Measurements from ENCODE around the gene FNIP2. TPM values are rescaled to one million over a fixed set of nuclear protein-coding genes. Genes with fewer than 3 reads are reported as not detected.
A peak's percentile ranks its signal among the peaks of the same experiment; 100 is the strongest.
"Not testable (repeated sequence)": the region's sequence is repeated elsewhere in the genome, so short reads cannot be mapped to it uniquely, and the experiment has no call there.

The FNIP2 gene
- total and polyA plus RNA-seq, 10 donors: 2.4 to 59.1 (median 36.7) TPM

DNA sequence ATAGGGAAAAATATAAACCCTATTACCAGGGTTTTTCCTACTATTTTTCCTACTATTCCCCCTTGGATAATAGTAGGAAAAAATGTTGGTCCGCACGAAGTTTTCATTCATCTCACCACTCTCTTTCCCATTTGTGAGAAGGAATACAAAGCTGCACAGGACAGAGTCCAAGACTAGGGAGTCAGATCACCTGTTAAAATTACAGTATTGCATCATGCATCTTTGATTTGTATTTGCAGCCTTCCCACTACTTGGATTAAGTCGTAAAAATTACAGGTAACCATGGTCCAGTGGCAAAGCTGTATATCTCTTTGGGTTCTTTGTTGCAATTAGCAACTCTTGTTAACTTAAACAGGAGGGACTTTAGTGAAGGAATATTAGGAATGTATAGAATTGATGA lies 121.5 kb downstream of the FNIP2 start:
- H3K27ac ChIP-seq: no peak overlapping the region
- H3K9me3 ChIP-seq: no peaks in the 10 kb centered on the region
- H3K4me1 ChIP-seq: no peaks in the 10 kb centered on the region
- intact Hi-C loops (cut with DNase I; ENCODE audit: low total_unique reads): no loop called here
- peaks cover 0 to 60% (median 3%) of the 10 kb centered on the region in 6 donors for H3K36me3 ChIP-seq
- TF ChIP-seq POLR2AphosphoS5 (IDR thresholded peaks at IDR 0.05) (no peak), POLR2A (IDR thresholded peaks at IDR 0.05) (no peak)
- TF ChIP-seq, protein P1, sequence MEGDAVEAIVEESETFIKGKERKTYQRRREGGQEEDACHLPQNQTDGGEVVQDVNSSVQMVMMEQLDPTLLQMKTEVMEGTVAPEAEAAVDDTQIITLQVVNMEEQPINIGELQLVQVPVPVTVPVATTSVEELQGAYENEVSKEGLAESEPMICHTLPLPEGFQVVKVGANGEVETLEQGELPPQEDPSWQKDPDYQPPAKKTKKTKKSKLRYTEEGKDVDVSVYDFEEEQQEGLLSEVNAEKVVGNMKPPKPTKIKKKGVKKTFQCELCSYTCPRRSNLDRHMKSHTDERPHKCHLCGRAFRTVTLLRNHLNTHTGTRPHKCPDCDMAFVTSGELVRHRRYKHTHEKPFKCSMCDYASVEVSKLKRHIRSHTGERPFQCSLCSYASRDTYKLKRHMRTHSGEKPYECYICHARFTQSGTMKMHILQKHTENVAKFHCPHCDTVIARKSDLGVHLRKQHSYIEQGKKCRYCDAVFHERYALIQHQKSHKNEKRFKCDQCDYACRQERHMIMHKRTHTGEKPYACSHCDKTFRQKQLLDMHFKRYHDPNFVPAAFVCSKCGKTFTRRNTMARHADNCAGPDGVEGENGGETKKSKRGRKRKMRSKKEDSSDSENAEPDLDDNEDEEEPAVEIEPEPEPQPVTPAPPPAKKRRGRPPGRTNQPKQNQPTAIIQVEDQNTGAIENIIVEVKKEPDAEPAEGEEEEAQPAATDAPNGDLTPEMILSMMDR (IDR thresholded peaks at IDR 0.05 in 8 of 11, conservative IDR thresholded peaks at IDR 0.05 in 3 of 11): no peak
- WGBS, 5 donors: 94 to 99% (median 96%) methylated on average over 3 of the region's 3 CpGs
- no peaks in the 10 kb centered on the region for H3K27me3 ChIP-seq (replicated peaks in 1 of 7)
- no peak overlapping the region for H3K4me3 ChIP-seq
- DNase-seq: no peak

DNA sequence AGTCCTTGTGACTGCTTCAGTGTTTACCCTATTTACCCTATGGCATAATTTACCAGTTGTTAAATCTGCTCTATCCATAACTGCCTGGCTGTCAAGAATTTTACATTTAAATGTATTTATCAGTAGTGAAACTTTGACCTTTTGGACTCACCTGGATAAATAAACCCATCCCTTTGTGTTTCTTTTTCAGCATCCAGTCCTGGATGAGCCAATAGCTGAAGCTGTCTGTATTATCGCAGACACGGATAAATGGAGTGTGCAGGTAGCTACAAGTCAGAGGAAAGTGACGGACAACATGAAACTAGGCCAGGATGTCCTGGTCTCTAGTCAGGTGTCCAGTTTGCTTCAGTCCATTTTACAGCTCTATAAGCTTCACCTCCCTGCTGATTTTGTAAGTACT lies 122.4 kb downstream of the FNIP2 start:
- no peaks in the 10 kb centered on the region for H3K9me3 ChIP-seq
- no peak overlapping the region for H3K27ac ChIP-seq
- DNase-seq: no peak
- TF ChIP-seq POLR2A (IDR thresholded peaks at IDR 0.05) (no peak), POLR2AphosphoS5 (IDR thresholded peaks at IDR 0.05) (no peak)
- TF ChIP-seq, protein P1 (IDR thresholded peaks at IDR 0.05 in 8 of 11, conservative IDR thresholded peaks at IDR 0.05 in 3 of 11): no peak
- no peaks in the 10 kb centered on the region for H3K27me3 ChIP-seq (replicated peaks in 1 of 7)
- WGBS, 5 donors: 93 to 96% (median 94%) methylated on average over 3 of the region's 3 CpGs
- H3K4me3 ChIP-seq: no peak overlapping the region
- H3K36me3 ChIP-seq: peaks cover 0 to 63% (median 3%) of the 10 kb centered on the region in 6 donors
- H3K4me1 ChIP-seq: peaks cover 0 to 9% (median 2%) of the 10 kb centered on the region in 6 donors
- intact Hi-C loops (cut with DNase I; ENCODE audit: low total_unique reads): no loop called here

DNA sequence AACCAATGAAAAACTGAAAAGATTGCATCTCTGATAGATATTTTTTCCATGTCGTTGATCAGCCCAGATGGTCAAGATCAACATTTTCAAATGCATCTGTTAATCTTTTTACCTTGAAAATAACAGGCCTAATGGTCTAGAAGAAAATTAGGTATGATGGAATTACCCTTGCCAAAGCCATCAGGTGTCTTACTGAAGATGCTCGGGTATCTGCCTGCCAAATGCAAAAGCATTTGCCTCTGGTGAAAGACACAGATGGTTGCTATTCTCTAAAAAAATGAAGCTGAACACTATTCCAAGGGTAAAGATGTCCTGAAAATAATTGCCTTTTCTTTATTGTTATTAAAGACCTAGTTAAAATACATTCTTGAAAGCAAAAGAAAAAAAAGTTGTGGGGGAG lies 126.0 kb downstream of the FNIP2 start:
- Histone ChIP-seq H3K9me3 (peaks cover 0 to 3% (median 0%) of the 10 kb centered on the region in 8 donors), H3K4me3 (no peak overlapping the region), H3K27me3 (replicated peaks in 1 of 7) (no peaks in the 10 kb centered on the region), H3K4me1 (peaks cover 0 to 13% (median 2%) of the 10 kb centered on the region in 6 donors), H3K36me3 (peaks cover 0 to 42% (median 3%) of the 10 kb centered on the region in 6 donors), H3K27ac (no peak overlapping the region)
- WGBS, 5 donors: 84 to 93% (median 90%) methylated on average over 2 of the region's 2 CpGs
- TF ChIP-seq POLR2A (IDR thresholded peaks at IDR 0.05) (no peak), POLR2AphosphoS5 (IDR thresholded peaks at IDR 0.05) (no peak)
- TF ChIP-seq, protein P1 (IDR thresholded peaks at IDR 0.05 in 8 of 11, conservative IDR thresholded peaks at IDR 0.05 in 3 of 11): no peak
- no peak for DNase-seq
- intact Hi-C loops (cut with DNase I; ENCODE audit: low total_unique reads): no loop called here

DNA sequence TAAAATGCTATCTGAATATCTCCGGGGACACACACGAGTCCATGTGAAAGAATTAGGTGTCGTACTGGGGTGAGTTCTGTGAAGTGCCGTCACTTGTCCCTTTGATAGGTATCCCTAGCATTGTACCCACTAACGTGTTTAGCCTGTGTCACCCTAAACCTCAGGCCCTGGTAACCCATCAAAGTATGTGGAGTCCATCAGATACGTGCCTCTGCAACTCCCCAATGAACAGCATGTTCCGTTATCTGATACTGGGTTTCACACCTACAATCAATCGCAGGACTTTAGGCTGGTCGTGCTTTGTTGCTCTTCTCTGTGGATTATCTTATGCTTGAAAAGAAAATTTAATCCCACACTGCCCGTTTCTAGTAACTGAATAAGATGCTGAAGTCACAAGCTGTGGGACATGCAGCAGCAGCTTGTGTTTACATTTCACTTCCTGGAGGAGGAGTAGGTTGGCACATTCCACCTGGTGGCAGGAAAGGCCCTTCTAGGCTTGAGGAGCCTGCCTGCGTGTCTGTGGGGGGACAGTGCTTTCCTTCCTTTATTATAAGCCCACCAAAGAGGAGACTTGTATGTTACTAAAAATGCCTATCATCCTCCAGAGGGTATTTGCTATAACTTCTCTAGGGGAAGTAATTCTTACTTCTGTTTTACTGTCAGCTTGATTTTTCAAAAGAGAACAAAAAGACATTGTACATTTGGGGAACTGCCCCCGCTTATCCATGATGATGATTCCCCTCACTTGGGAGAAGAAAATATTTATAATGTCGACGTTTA lies 127.2 kb downstream of the FNIP2 start:
- TF ChIP-seq, protein P1 (IDR thresholded peaks at IDR 0.05 in 8 of 11, conservative IDR thresholded peaks at IDR 0.05 in 3 of 11): peak in 1 of 11 experiments; percentile 22
- TF ChIP-seq POLR2A (IDR thresholded peaks at IDR 0.05): no peak
- DNase-seq: no peak
- no peak overlapping the region for H3K4me3 ChIP-seq
- peaks cover 0 to 13% (median 2%) of the 10 kb centered on the region in 6 donors for H3K4me1 ChIP-seq
- peaks cover 0 to 3% (median 0%) of the 10 kb centered on the region in 8 donors for H3K9me3 ChIP-seq
- H3K36me3 ChIP-seq: peaks cover 0 to 37% (median 3%) of the 10 kb centered on the region in 6 donors
- H3K27me3 ChIP-seq (replicated peaks in 1 of 7): no peaks in the 10 kb centered on the region
- 67 to 71% (median 69%) methylated on average over 14 of the region's 14 CpGs for WGBS, 5 donors
- peak overlapping the region in 5 of 8 donors; percentile 26 to 63 (median 54) for H3K27ac ChIP-seq
- intact Hi-C loops (cut with DNase I; ENCODE audit: low total_unique reads): no loop called here

DNA sequence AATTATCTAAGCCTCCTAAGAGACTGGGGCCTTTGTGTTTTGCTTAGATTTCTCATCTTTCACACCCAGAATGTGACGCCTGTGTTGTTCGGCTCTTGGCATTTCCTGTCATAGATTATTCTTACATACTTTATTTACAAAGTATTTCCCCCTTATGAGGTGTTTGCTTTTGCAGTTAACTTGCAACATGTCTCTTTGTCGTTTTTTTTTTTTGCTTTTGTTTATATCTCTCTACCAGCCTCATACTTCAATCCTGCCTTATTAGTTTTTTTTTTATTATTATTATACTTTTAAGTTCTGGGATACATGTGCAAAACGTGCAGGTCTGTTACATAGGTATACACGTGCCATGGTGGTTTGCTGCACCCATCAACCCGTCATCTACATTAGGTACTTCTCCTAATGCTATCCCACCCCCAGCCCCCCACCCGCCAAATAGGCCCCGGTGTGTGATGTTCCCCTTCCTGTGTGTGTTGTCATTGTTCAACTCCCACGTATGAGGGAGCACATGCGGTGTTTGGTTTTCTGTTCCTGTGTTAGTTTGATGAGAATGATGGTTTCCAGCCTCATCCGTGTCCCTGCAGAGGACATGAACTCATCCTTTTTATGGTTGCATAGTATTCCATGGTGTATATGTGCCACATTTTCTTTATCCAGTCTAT lies 127.9 kb downstream of the FNIP2 start:
- peaks cover 0 to 29% (median under 1%) of the 10 kb centered on the region in 6 donors for H3K36me3 ChIP-seq
- H3K4me1 ChIP-seq: peaks cover 0 to 13% (median 2%) of the 10 kb centered on the region in 6 donors
- 60 to 77% (median 71%) methylated on average over 11 of the region's 11 CpGs for WGBS, 5 donors
- H3K4me3 ChIP-seq; H3K9me3 ChIP-seq; intact Hi-C loops (cut with DNase I; ENCODE audit: low total_unique reads); H3K27me3 ChIP-seq (replicated peaks in 1 of 7); DNase-seq: not testable (repeated sequence)
- H3K27ac ChIP-seq: peak overlapping the region in 5 of 8 donors; percentile 26 to 63 (median 54)

DNA sequence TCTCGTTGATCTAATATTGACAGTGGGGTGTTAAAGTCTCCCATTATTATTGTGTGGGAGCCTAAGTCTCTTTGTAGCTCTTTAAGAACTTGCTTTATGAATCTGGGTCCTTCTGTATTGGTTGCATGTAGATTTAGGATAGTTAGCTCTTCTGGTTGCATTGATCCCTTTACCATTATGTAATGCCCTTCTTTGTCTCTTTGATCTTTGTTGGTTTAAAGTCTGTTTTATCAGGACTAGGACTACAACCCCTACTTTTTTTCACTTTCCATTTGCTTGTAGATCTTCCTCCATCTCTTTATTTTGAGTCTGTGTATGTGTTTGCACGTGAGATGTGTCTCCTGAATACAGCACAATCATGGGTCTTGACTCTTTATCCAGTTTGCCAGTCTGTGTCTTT lies 131.6 kb downstream of the FNIP2 start:
- intact Hi-C loops (cut with DNase I; ENCODE audit: low total_unique reads); H3K9me3 ChIP-seq; H3K27me3 ChIP-seq (replicated peaks in 1 of 7); H3K27ac ChIP-seq; DNase-seq; H3K4me3 ChIP-seq: not testable (repeated sequence)
- Histone ChIP-seq H3K4me1 (peaks cover 0 to 18% (median 5%) of the 10 kb centered on the region in 6 donors), H3K36me3 (peaks cover 0 to 45% (median 5%) of the 10 kb centered on the region in 6 donors)
- WGBS, 5 donors: 92 to 98% (median 97%) methylated on average over 2 of the region's 2 CpGs
